M059J (cell line): Measurements from ENCODE around the gene SCGB1C1. TPM values are rescaled to one million over a fixed set of nuclear protein-coding genes. Genes with fewer than 3 reads are reported as not detected.

ENCODE experiments used
- total RNA-seq: library from RNA; depleted of rRNA; stranded (reverse); fragments of >200 nt; shearing (Covaris generic); gene quantifications from 2 replicates; pipeline ENCODE4 v1.2.3, GENCODE V29; 2014; rRNA removed

SCGB1C1 gene
- total RNA-seq, 1 experiment from 2014 or later: not detected

Other genes starting within 250 kb of the SCGB1C1 start
- 28.9 and 30.5 TPM in 2 replicates for gene BET1L, start 14.3 kb downstream of the SCGB1C1 start, total RNA-seq
- gene RIC8A, start 14.6 kb downstream of the SCGB1C1 start, total RNA-seq: 171 and 178 TPM in 2 replicates
- 10.8 and 12.5 TPM in 2 replicates for gene SIRT3, start 43.3 kb downstream of the SCGB1C1 start, total RNA-seq
- gene PSMD13, start 43.9 kb downstream of the SCGB1C1 start, total RNA-seq: 162 and 239 TPM in 2 replicates
- not detected in 2 replicates for gene NLRP6, start 85.3 kb downstream of the SCGB1C1 start, total RNA-seq
- gene PGGHG, start 96.0 kb downstream of the SCGB1C1 start, total RNA-seq: 5.2 and 8.5 TPM in 2 replicates
- not detected in 2 replicates for gene IFITM5, start 106.4 kb downstream of the SCGB1C1 start, total RNA-seq
- gene IFITM2, start 114.7 kb downstream of the SCGB1C1 start, total RNA-seq: 80.0 and 89.8 TPM in 2 replicates
- 1,883 and 3,156 TPM in 2 replicates for gene IFITM1, start 121.0 kb downstream of the SCGB1C1 start, total RNA-seq
- gene IFITM3, start 127.8 kb downstream of the SCGB1C1 start, total RNA-seq: 821 and 984 TPM in 2 replicates
- 2.8 and 9.4 TPM in 2 replicates for gene B4GALNT4, start 176.4 kb downstream of the SCGB1C1 start, total RNA-seq
- 7.9 and 10.6 TPM in 2 replicates for gene PKP3, start 201.1 kb downstream of the SCGB1C1 start, total RNA-seq
- 2.5 and 3.4 TPM in 2 replicates for gene SIGIRR, start 221.9 kb downstream of the SCGB1C1 start, total RNA-seq
- gene ANO9, start 248.9 kb downstream of the SCGB1C1 start, total RNA-seq: 0.20 TPM in 1 of 2 replicates, not detected in the other